Gastroesophageal sphincter (tissue), 3 donors: ENCODE data around the gene SSU72.

Experiments used
- CTCF ChIP-seq, 4 experiments: fragments of 200-600 bp in 2 of 4; fragments of 450-650 bp in 2 of 4; sonication (generic) in 1 of 4; IDR thresholded peaks; one replicate each; pipeline ENCODE4 v1.5.1; 2017 to 2019; ENCODE audit warnings: antibody characterized with exemption in 4 of 4, mild to moderate bottlenecking in 2 of 4, moderate library complexity in 2 of 4
- EP300 ChIP-seq: sonication (generic); formaldehyde crosslinking; IDR thresholded peaks from one replicate; pipeline ENCODE4 v1.6.1; 2017; ENCODE audit warnings: antibody characterized with exemption, mild to moderate bottlenecking

DNA sequence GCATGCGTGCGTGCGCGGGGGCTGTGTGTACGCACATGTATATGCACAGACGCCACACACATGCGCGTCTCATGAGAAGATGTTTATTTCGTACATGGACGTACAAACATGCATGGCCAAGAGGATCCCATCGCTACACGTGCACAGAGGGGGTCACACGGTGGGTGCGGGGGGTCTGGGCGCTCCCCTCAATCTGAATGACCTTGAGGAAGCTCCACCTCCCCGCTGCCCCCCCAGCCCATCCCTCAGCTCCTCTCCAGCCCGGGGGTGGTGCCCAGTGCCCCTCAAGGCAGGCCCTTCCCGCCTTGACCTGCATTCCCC, 35.7 kb downstream of the SSU72 start:
- TF ChIP-seq CTCF (IDR thresholded peaks at IDR 0.05) (no peak), EP300 (no peak)
